Dermis microvascular lymphatic vessel endothelial cell (primary cell): Measurements from ENCODE around the gene NTF4. TPM values are rescaled to one million over a fixed set of nuclear protein-coding genes. Genes with fewer than 3 reads are reported as not detected.
A peak's percentile ranks its signal among the peaks of the same experiment; 100 is the strongest.

Source experiments
- DNase-seq, 2 donors: peaks; one replicate each; pipeline versions ENCODE4 v3.0.0 to v3.0.0-alpha.2; 2010; ENCODE audit warnings: low read depth in 2 of 2
- total RNA-seq: library from RNA; depleted of rRNA; stranded (reverse); fragments of >200 nt; gene quantifications from 2 replicates; pipeline ENCODE4 v1.2.1, GENCODE V29; 2014

NTF4 gene
- total RNA-seq = not detected in 2 replicates

GRCh38 chr19:49064768-49065611, at the start of gene NTF4:
NTF4 (minus strand) TSS chr19:49064818; CDS start chr19:49061997, 2,821 bp downstream.
- no peak for DNase-seq

- DNase-seq = peak; percentile 28 to 75
Observed at GRCh38 chr19:49113762-49114629, 49.4 kb upstream of the NTF4 start, which contains the start of gene LIN7B. LIN7B (plus strand) TSS chr19:49114370; CDS start chr19:49114405, 35 bp downstream.

DNA sequence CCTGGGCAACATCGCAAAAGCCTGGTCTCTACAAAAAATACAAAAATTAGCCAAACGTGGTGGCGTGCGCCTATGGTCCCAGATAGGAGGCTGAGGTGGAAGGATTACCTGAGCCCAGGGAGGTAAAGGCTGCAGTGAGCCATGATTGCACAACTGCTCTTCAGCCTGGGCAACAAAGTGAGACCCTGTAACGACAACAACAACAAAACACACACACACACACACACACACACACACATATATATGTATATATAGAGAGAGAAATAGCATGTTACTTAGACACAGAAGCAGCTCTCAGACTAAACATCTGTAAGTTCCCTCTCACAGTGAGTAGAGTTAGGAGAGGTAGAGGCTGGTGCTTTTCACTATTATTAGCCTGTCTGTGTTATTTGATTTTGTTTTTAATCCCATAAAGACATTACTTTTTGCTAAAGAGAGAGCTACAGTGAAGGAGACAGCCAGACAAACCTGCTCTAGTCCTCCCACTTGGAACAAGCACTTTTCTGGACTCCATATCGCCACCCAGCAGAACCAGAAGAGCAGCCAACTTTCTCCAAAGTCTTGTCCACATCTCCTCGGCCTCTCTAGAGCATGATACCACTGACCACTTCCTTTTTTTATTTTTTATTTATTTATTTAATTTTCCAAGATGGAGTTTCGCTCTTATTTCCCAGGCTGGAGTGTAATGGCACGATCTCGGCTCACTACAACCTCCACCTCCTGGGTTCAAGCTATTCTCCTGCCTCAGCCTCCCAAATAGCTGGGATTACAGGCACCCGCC, 46.8 kb upstream of the NTF4 start:
- no peak for DNase-seq

DNA sequence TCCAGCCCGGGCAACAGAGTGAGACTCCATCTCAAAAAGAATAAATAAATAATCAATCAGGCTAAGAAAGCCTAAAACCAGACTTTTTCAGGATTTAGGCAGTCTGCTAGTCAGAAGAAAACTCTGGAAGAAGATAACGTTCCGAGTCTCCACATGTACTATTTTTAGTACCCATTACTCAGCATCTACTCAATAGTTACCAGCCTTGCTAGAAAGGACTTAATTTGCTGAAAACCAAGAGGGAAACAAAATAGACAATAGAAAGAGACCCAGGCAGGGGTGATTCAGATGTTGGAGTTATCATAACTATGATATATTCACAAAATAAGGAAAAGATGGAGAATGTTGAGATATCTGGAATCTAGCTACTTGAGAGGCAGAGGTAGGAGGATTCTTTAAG, 45.9 kb upstream of the NTF4 start:
- no peak for DNase-seq

- DNase-seq = no peak
Observed at GRCh38 chr19:49109569-49110233, 45.1 kb upstream of the NTF4 start.

- no peak for DNase-seq
Observed at GRCh38 chr19:49109051-49109450, 44.4 kb upstream of the NTF4 start.

GRCh38 chr19:49107625-49108459, 43.2 kb upstream of the NTF4 start:
- DNase-seq = no peak

GRCh38 chr19:49106648-49107135, 42.1 kb upstream of the NTF4 start:
- DNase-seq = peak; percentile 51 to 60

DNA sequence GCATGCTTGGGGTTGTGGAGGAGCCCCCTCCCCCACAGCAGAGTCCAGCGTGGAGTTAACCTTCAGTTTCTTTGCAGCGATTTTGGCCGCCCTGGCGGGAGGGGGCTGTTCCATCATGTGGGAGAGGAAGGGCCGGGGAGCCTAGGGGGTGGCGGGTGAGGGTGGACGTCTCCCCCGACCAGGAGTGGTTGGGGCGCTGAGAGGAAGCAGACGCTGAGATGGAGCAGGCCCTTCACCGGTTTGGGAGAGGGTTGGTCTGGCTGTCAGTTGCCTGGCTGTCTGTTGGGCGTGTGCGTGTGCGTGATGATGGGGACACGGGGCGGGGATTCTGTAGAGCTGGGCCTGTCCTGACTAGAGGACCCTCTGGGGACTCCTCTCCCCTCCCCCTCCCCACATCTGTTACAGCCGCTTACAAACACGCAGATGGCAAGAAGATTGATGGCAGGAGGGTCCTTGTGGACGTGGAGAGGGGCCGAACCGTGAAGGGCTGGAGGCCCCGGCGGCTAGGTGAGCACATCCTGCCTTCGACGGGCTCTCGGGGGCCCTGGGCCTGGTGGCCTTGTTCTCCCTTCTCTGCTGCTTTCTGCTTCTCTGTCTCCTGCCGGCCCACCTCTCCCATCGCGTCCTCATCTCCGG, 39.7 kb upstream of the NTF4 start:
- DNase-seq = no peak

DNA sequence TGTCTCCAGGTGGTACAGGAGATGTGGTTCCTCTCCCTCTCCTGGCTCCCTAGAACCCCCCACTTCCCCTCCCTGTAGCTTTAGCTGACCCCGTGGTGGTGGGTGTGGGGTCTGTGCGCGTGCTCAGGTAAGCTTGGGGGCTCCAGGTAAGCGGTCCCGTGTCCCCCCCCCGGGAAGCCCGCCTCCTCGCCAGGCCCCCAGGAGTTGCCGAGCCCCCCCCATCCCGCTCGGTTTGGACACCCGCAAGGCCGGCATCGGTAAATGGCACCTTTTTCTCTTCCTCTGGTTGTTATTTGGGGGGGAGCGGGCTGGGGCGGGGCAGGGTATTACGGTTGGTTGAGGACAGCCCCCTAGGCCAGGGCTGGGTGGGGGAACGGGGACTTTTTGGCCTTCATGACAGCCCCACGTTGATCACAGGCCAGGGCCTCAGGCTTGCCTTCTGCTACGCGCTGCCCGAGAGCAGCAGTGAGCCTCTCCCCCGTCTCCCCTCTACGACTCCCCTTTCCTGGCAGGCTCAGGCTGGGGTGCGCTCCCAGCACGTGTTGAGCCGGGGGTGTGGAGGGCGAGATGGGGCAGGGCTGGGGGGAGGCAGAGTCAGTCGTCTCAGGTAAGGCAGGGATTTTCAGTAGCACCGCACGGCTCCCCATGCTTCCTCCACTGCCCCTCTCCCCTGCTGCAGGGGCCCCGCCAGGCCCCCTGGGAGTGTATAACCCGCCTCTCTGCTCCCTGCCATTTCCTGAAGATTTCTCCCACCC, 38.9 kb upstream of the NTF4 start:
- no peak for DNase-seq

DNA sequence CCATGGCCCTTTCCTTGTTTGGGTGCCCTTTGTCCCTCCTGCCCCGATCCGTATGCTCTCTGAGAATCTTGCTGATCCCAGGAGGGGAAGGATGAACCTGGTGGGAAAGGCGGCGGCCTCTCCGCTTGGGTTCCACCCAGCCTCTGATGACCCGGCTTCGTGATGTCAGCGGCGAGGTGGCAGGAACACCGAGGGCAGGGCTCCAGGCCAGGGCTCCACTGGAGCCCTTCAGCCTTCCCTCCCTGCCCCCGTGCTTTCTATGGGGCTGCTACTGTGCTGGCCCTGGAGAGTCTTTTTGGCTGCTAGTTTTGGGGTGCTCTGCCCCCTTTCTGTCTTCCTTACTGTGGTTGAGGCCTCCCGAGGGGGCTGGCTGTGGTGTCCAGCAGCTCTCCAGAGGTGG, 37.7 kb upstream of the NTF4 start:
- DNase-seq = no peak

DNA sequence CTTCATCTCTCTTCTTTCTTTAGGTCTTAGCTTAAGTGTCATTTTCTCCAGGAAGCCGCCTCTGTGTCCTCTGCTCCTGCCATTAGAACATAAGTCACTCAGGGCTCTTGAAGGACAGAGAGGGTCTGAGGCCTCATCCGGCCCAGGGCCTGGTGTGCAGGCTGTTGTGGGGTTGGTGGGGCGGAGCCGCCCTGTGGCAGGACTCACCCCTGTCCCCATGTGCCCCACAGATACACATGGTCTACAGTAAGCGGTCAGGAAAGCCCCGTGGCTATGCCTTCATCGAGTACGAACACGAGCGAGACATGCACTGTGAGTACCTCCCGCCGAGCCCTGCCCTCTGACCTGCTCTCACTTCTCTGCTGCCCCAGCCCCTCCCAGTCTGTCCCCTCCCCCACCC, 36.5 kb upstream of the NTF4 start:
- DNase-seq = no peak

GRCh38 chr19:49098795-49099194, 34.2 kb upstream of the NTF4 start:
- no peak for DNase-seq

GRCh38 chr19:49097453-49098288, 33.1 kb upstream of the NTF4 start:
- DNase-seq = peak; percentile 44 to 67

DNA sequence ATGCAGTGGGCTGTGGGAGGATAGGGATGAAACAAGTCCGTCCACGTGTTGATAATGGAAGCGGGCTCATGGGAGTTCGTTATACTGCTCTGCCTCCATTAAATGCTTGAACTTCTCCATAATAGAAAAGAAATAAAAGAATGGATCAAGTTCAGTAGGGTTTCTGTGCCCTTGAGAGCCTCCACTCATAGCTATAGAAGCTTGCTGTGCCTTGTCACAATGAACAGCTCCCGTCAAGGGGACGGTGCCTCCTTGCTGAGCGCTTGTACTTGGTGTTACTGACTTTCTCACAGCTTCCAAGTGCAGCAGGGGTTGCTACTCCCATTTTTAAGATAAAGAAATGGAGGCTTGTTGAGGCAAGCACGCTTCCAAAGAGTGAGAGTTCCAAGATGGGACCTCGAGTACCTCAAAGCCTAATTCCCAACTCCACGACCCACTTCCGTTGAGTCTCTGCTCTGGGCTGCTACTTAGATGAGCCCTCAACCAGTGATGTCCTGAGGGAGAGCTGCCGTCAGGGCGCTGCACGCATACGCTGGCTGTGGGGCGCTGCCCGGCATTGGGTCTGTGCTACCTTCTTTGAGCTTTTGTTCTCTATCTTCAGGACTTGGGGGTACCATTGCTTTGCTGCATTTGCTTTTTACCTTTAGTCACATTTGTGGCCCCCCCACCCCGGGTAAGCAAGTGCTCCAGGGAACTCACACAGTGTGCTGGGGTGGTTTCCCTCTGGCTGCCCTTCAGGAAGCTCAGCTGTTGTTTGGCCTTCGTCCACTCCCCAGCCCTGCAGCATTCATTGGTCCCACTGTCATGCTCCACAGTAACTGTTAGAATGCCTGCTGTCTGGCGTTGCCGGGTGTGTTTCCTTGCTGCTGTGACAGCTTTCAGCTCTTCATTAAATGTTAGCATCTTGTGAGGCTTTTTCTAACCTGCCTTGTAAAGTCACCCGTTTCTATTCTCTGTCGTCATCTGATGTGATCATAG, 30.2 kb upstream of the NTF4 start:
- peak in 1 of 2 donors; percentile 29 for DNase-seq

DNA sequence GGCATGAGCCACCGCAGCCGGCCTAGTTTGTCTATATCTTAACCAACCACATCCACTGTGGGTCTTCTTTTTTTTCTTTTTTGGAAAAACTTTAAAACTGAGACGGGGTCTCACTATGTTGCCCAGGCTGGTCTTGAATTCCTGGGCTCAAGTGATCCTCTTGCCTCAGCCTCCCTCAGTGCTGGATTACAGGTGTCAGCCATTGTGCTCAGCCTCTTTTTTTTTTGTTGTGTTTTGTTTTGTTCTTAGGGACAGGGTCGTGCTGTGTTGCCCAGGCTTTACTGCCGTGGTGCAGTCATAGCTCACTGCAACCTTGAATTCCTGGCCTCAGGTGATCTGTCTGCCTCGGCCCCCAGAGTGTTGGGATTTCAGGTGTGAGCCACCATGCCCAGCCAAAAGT, 28.1 kb upstream of the NTF4 start:
- DNase-seq = no peak
